ENCODE data around the gene HSD17B12. TPM values are rescaled to one million over a fixed set of nuclear protein-coding genes. Genes with fewer than 3 reads are reported as not detected.

The HSD17B12 gene
- total RNA-seq, 1 donor from 2014 or later = 61.2 TPM

GRCh38 chr11:43830928-43831440 is 150.4 kb downstream of the HSD17B12 start:
- DNase-seq (ENCODE audit: missing footprints) = no peak
- no peak for ATAC-seq
- intact Hi-C loops (cut with DNase I) = no loop called here

DNA sequence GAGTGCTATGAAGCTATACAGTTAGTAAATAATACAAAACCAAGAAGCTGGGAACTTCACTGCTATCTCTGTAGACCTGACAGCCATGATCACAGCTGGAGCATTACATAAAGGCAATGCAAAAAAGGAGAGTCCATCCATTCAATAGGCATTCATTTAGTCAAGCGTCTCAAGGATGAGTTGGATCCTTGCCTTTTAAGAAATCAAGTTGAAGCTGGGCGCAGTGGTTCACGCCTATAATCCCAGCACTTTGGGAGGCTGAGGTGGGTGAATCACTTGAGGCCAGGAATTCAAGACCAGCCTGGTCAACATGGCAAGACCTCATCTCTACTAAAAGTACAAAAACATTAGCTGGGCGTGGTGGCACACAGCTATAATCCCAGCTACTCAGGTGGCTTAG is 152.0 kb downstream of the HSD17B12 start:
- ATAC-seq (no peak), DNase-seq (ENCODE audit: missing footprints) (no peak)
- intact Hi-C loops (cut with DNase I) = no loop called here

GRCh38 chr11:43833657-43834073 is 153.1 kb downstream of the HSD17B12 start:
- DNase-seq (ENCODE audit: missing footprints) (no peak), ATAC-seq (no peak)
- intact Hi-C loops (cut with DNase I) = no loop called here

- ATAC-seq (no peak), DNase-seq (ENCODE audit: missing footprints) (no peak)
- intact Hi-C loops (cut with DNase I) = no loop called here
These were observed 153.7 kb downstream of the HSD17B12 start for GRCh38 chr11:43834286-43834685.

- DNase-seq (ENCODE audit: missing footprints) = no peak
- no peak for ATAC-seq
- intact Hi-C loops (cut with DNase I) = no loop called here
These were observed 154.6 kb downstream of the HSD17B12 start for GRCh38 chr11:43835104-43835503.

DNA sequence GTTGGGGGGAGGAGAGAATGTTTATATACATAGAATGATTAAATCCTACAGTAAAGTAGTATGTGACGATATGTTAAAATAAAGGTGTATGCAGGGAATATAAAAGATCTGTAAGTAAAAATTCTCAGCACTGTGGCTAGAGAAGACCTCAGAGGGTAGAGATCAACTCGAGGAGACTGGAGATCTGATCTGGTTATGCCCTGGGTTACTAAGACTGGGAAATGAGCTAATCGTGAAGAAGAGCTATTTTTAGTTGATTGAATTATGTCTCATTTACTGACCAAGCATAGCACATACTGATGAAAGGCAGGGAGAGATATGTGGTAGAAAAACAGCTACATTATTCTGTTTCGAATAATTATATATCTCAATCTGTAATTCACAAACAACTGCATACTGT is 157.3 kb downstream of the HSD17B12 start:
- no peak for DNase-seq (ENCODE audit: missing footprints)
- no peak for ATAC-seq
- intact Hi-C loops (cut with DNase I) = no loop called here

- intact Hi-C loops (cut with DNase I) = no loop called here
- ATAC-seq = no peak
These were observed 161.5 kb downstream of the HSD17B12 start for GRCh38 chr11:43842021-43842420.

DNA sequence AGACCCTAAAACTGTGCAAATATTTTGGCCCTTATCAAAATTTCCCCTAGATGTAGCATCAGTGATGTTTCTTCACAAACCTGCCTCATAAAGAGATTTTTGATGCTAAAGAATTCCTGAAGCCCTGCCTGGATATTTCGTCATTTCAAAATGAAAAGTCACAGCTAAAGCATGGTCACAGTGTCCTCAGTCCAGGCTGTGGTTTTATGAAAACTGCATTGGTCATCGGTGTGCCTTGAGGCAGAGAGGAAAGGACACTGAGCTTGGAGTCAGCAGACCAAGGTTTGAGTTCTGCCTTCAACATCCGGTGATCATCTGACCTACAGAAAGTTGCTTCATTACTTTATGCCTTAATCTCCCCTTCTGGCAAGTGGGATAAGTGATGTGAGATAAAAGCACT is 165.3 kb downstream of the HSD17B12 start:
- intact Hi-C loops (cut with DNase I) = no loop called here
- ATAC-seq = no peak
- no peak for DNase-seq (ENCODE audit: missing footprints)

More at GRCh38 chr11:43842021-43842420, 161.5 kb downstream of the HSD17B12 start:
- DNase-seq (ENCODE audit: missing footprints) = no peak

DNA sequence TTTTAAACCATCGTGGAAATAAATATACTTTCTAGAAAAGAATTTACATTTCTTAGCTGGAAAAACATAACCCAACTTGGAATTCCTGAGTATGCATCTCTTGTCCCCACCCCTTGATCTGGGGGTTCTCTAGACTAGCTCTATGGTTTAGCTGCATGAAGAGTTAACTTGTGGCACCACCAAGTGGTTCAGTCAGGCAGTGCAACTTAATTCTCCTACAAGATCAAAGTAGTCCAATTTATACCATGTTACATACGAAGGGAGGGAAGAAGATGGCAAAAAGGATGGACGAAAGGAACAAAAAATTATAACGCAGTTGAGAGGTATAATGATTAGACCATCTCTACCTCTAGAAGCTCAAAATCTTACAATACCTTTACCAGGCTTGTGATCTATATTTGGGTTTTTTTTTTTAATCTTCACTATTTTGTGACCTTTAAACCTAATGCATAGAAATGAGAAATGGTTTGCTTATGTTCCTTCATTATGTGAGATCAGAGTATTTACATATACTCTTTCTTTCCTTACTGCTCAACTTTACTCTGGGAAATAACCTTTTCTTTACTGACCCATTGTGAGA is 171.6 kb downstream of the HSD17B12 start:
- DNase-seq (ENCODE audit: missing footprints) = no peak
- no peak for ATAC-seq
- intact Hi-C loops (cut with DNase I) = loop anchor here (5.0 to 10.0 kb wide), 2 partner anchors 275 to 347 kb away; no protein-coding TSS in a partner anchor

GRCh38 chr11:43853781-43854180 is 173.2 kb downstream of the HSD17B12 start:
- ATAC-seq = no peak
- intact Hi-C loops (cut with DNase I) = loop anchor here (5.0 to 10.0 kb wide), 2 partner anchors 276 to 349 kb away; no protein-coding TSS in a partner anchor
- no peak for DNase-seq (ENCODE audit: missing footprints)

GRCh38 chr11:43856993-43857392 is 176.5 kb downstream of the HSD17B12 start:
- ATAC-seq (no peak), DNase-seq (ENCODE audit: missing footprints) (no peak)
- intact Hi-C loops (cut with DNase I) = loop anchor here (10.0 kb wide), 1 partner anchor 352 kb away; no protein-coding TSS in a partner anchor

GRCh38 chr11:43861141-43861540 is 180.6 kb downstream of the HSD17B12 start:
- DNase-seq (ENCODE audit: missing footprints) (no peak), ATAC-seq (no peak)
- intact Hi-C loops (cut with DNase I) = no loop called here

GRCh38 chr11:43866520-43866919 is 186.0 kb downstream of the HSD17B12 start:
- ATAC-seq = no peak

DNA sequence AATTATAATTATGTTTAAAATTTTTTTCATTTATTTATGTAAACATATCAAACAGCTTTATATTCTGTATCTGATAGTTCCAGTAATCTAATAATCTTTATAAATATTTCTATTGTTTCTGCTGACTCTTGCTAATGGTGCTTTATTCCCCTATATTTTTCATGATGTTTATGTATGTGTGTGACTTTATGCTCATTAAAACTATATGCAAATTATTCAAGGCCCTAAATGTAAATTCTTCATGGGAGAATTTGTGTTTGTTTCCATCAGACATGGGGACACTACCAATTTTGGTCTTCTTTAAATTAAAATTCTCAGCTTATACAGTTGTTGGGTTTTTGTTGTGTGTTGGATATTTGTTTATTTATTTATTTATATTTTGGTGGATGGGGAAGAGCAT is 186.4 kb downstream of the HSD17B12 start:
- ATAC-seq (no peak), DNase-seq (ENCODE audit: missing footprints) (no peak)
- intact Hi-C loops (cut with DNase I) = no loop called here

More at GRCh38 chr11:43866520-43866919, 186.0 kb downstream of the HSD17B12 start:
- intact Hi-C loops (cut with DNase I) = no loop called here
- DNase-seq (ENCODE audit: missing footprints) = no peak

- ATAC-seq (no peak), DNase-seq (ENCODE audit: missing footprints) (no peak)
- intact Hi-C loops (cut with DNase I) = no loop called here
These were observed 188.5 kb downstream of the HSD17B12 start for GRCh38 chr11:43868852-43869567.

- no peak for ATAC-seq
- intact Hi-C loops (cut with DNase I) = no loop called here
- no peak for DNase-seq (ENCODE audit: missing footprints)
These were observed 190.5 kb downstream of the HSD17B12 start for GRCh38 chr11:43871051-43871450.

GRCh38 chr11:43872995-43873394 is 192.5 kb downstream of the HSD17B12 start:
- intact Hi-C loops (cut with DNase I) = no loop called here
- ATAC-seq = no peak
- DNase-seq (ENCODE audit: missing footprints) = no peak

GRCh38 chr11:43874078-43874477 is 193.5 kb downstream of the HSD17B12 start:
- intact Hi-C loops (cut with DNase I) = no loop called here

GRCh38 chr11:43874738-43875137 is 194.2 kb downstream of the HSD17B12 start:
- DNase-seq (ENCODE audit: missing footprints) (no peak), ATAC-seq (no peak)
- intact Hi-C loops (cut with DNase I) = no loop called here

More at GRCh38 chr11:43874078-43874477, 193.5 kb downstream of the HSD17B12 start:
- ATAC-seq = no peak
- no peak for DNase-seq (ENCODE audit: missing footprints)

Data from Right ventricle myocardium inferior (tissue), 1 donor.